H1 (cell line): Measurements from ENCODE around the gene VPS9D1. TPM values are rescaled to one million over a fixed set of nuclear protein-coding genes. Genes with fewer than 3 reads are reported as not detected.

Source experiments
- CTCF ChIA-PET: fragments of 300-600 bp; sonication (Branson Sonifier 250); formaldehyde crosslinking; loops from one replicate; lab custom pipeline; 2021; ENCODE audit not compliant: partially characterized antibody; lab: Charles Lee
- POLR2A ChIA-PET: fragments of 300-600 bp; sonication (Branson Sonifier 250); formaldehyde crosslinking; loops from one replicate; lab custom pipeline; 2021; ENCODE audit warnings: inconsistent platforms; ENCODE audit not compliant: partially characterized antibody; lab: Charles Lee
- DNase-seq, 2 experiments: peaks; one replicate each; pipeline versions ENCODE4 v3.0.0 to v3.0.0-alpha.2; 2010 to 2022; ENCODE audit warnings: low spot score in 2 of 2, low read depth in 1 of 2, mixed read lengths in 1 of 2
- FAIRE-seq: peaks from 2 replicates; lab custom pipeline; 2011; peaks lifted over from hg19 to GRCh38; lab: Jason Lieb, UNC
- H2AFZ ChIP-seq: 2 replicates; pipeline ENCODE4 v1.8.1; 2012; ENCODE audit warnings: low read length, inconsistent platforms
- H2AK5ac ChIP-seq: 2 replicates; pipeline ENCODE4 v1.6.1; 2013; ENCODE audit warnings: low read depth, low read length
- H2BK120ac ChIP-seq: replicated peaks from 2 replicates; pipeline ENCODE3; 2013; ENCODE audit warnings: low read depth, low read length, inconsistent platforms
- H2BK12ac ChIP-seq: 2 replicates; pipeline ENCODE4 v1.6.1; 2013; ENCODE audit warnings: low read depth, low read length
- H2BK15ac ChIP-seq: 2 replicates; pipeline ENCODE4 v1.6.1; 2013; ENCODE audit warnings: low read length
- H2BK20ac ChIP-seq: 2 replicates; pipeline ENCODE4 v1.6.1; 2013; ENCODE audit warnings: low read length
- H2BK5ac ChIP-seq: 2 replicates; pipeline ENCODE4 v1.6.1; 2013; ENCODE audit warnings: low read depth, low read length
- H3K14ac ChIP-seq: 2 replicates; pipeline ENCODE4 v1.6.1; 2013; ENCODE audit warnings: inconsistent platforms; ENCODE audit not compliant: insufficient read length
- H3K18ac ChIP-seq: 2 replicates; pipeline ENCODE4 v1.6.1; 2013; ENCODE audit warnings: low read length; ENCODE audit errors: extremely low read depth
- H3K23ac ChIP-seq: 2 replicates; pipeline ENCODE4 v1.6.1; 2013; ENCODE audit warnings: inconsistent platforms; ENCODE audit not compliant: insufficient read length
- H3K23me2 ChIP-seq: 2 replicates; pipeline ENCODE4 v1.6.1; 2013; ENCODE audit warnings: low read depth, low read length
- H3K27ac ChIP-seq: 2 replicates; pipeline ENCODE4 v1.6.1; 2011; ENCODE audit warnings: low read depth, low read length, inconsistent platforms
- H3K27me3 ChIP-seq, 4 experiments: replicated peaks in 1 of 4; 1 replicate in 1 of 4; 2 replicates in 3 of 4; pipeline versions ENCODE4 v1.6.1 to v1.8.1; 2011 to 2013; ENCODE audit warnings: low read length in 3 of 4, mild to moderate bottlenecking in 3 of 4, inconsistent platforms in 2 of 4, mixed read lengths in 2 of 4, moderate library complexity in 1 of 4; ENCODE audit not compliant: control insufficient read depth in 3 of 4, insufficient read depth in 3 of 4; ENCODE audit errors: extremely low read depth in 1 of 4
- H3K36me3 ChIP-seq, 4 experiments: 2 replicates each; pipeline versions ENCODE4 v1.6.1 to v1.8.1; 2011 to 2013; ENCODE audit warnings: mild to moderate bottlenecking in 4 of 4, low read length in 3 of 4, moderate library complexity in 2 of 4, control low read depth in 1 of 4, inconsistent platforms in 1 of 4; ENCODE audit not compliant: insufficient read depth in 4 of 4, control insufficient read depth in 2 of 4
- H3K4ac ChIP-seq: replicated peaks from 2 replicates; pipeline ENCODE3; 2013; ENCODE audit warnings: low read length, low read depth, mixed read lengths, inconsistent platforms; ENCODE audit not compliant: insufficient read length
- H3K4me1 ChIP-seq, 4 experiments: replicated peaks in 1 of 4; 1 replicate in 1 of 4; 2 replicates in 3 of 4; pipeline versions ENCODE4 v1.6.1 to v1.8.1; 2011 to 2013; ENCODE audit warnings: low read length in 3 of 4, inconsistent platforms in 2 of 4, mixed read lengths in 1 of 4; ENCODE audit not compliant: insufficient read depth in 4 of 4, control insufficient read depth in 3 of 4
- H3K4me2 ChIP-seq, 2 experiments: 2 replicates each; pipeline versions ENCODE4 v1.6.1 to v1.8.1; 2011 to 2013; ENCODE audit warnings: low read depth in 2 of 2, low read length in 2 of 2, control low read depth in 1 of 2, inconsistent platforms in 1 of 2, mild to moderate bottlenecking in 1 of 2; ENCODE audit not compliant: insufficient read depth in 1 of 2
- H3K4me3 ChIP-seq, 4 experiments: fragments of 200-600, 300-600 bp in 1 of 4; sonication (generic), shearing (Covaris generic), sonication (Bioruptor Twin) in 1 of 4; 2 replicates each; pipeline versions ENCODE4 v1.5.1 to v1.8.1; 2011 to 2016; ENCODE audit warnings: low read length in 4 of 4, low read depth in 3 of 4, control low read depth in 2 of 4, inconsistent platforms in 2 of 4, mild to moderate bottlenecking in 2 of 4, mixed read lengths in 1 of 4, moderate library complexity in 1 of 4; ENCODE audit not compliant: insufficient read depth in 2 of 4; ENCODE audit errors: extremely low read depth in 1 of 4
- H3K56ac ChIP-seq: replicated peaks from 2 replicates; pipeline ENCODE3; 2013; ENCODE audit warnings: low read depth, mild to moderate bottlenecking, mixed read lengths, low read length, inconsistent platforms; ENCODE audit not compliant: insufficient read length
- H3K79me1 ChIP-seq: 2 replicates; pipeline ENCODE4 v1.6.1; 2013; ENCODE audit warnings: low read depth, low read length, control low read depth
- H3K79me2 ChIP-seq, 2 experiments: 2 replicates each; pipeline versions ENCODE4 v1.6.1 to v1.8.1; 2012 to 2013; ENCODE audit warnings: low read length in 2 of 2, mild to moderate bottlenecking in 2 of 2, inconsistent platforms in 1 of 2; ENCODE audit not compliant: insufficient read depth in 2 of 2, control insufficient read depth in 1 of 2
- H3K9ac ChIP-seq, 4 experiments: replicated peaks in 1 of 4; 1 replicate in 1 of 4; 2 replicates in 3 of 4; pipeline versions ENCODE4 v1.6.1 to v1.8.1; 2011 to 2013; ENCODE audit warnings: low read depth in 3 of 4, low read length in 3 of 4, control low read depth in 2 of 4, mild to moderate bottlenecking in 2 of 4, moderate library complexity in 2 of 4, inconsistent platforms in 1 of 4; ENCODE audit errors: extremely low read depth in 1 of 4
- H3K9me3 ChIP-seq, 2 experiments: 2 replicates each; pipeline versions ENCODE4 v1.6.1 to v1.8.1; 2012 to 2013; ENCODE audit warnings: mild to moderate bottlenecking in 2 of 2, moderate library complexity in 2 of 2, control low read depth in 1 of 2, inconsistent platforms in 1 of 2, low read depth in 1 of 2, low read length in 1 of 2, mixed read lengths in 1 of 2; ENCODE audit not compliant: insufficient read depth in 2 of 2
- H4K20me1 ChIP-seq, 2 experiments: replicated peaks in 1 of 2; 2 replicates each; pipeline versions ENCODE3 to v1.8.1; 2011 to 2013; ENCODE audit warnings: inconsistent platforms in 2 of 2, low read length in 2 of 2, mild to moderate bottlenecking in 1 of 2; ENCODE audit not compliant: insufficient read depth in 2 of 2, control insufficient read depth in 1 of 2
- H4K5ac ChIP-seq: 2 replicates; pipeline ENCODE4 v1.6.1; 2013; ENCODE audit warnings: low read length, low read depth, mixed read lengths, inconsistent platforms; ENCODE audit not compliant: insufficient read length
- H4K8ac ChIP-seq: 2 replicates; pipeline ENCODE4 v1.8.0; 2013; ENCODE audit warnings: mild to moderate bottlenecking, moderate library complexity, low read length, inconsistent platforms; ENCODE audit not compliant: insufficient read depth; ENCODE audit errors: extremely low read depth
- H4K91ac ChIP-seq: replicated peaks from 2 replicates; pipeline ENCODE3; 2013; ENCODE audit warnings: low read length, mixed read lengths, inconsistent platforms; ENCODE audit not compliant: insufficient read length
- ATF2 ChIP-seq: IDR thresholded peaks from 2 replicates; pipeline ENCODE4 v1.6.1; 2012; ENCODE audit warnings: low read length, inconsistent platforms
- KDM1A ChIP-seq: fragments of 200-600, 300-600 bp; sonication (generic); IDR thresholded peaks from 2 replicates; pipeline ENCODE4 v1.7.1; 2016; ENCODE audit warnings: mild to moderate bottlenecking, low read length, borderline replicate concordance
- KDM5A ChIP-seq: fragments of 200-600 bp; IDR thresholded peaks from 2 replicates; pipeline ENCODE4 v1.7.1; 2012; ENCODE audit warnings: mild to moderate bottlenecking, low read length, inconsistent platforms, mixed read lengths
- RBBP5 ChIP-seq: IDR thresholded peaks from 2 replicates; pipeline ENCODE4 v1.7.1; 2012; ENCODE audit warnings: low read depth, mild to moderate bottlenecking, inconsistent platforms, low read length, moderate library complexity, borderline replicate concordance
- SAP30 ChIP-seq: fragments of 300-600 bp; sonication (generic); IDR thresholded peaks from 2 replicates; pipeline ENCODE4 v1.7.1; 2012; ENCODE audit warnings: low read length, moderate library complexity, mild to moderate bottlenecking, inconsistent platforms; ENCODE audit not compliant: insufficient read depth, insufficient replicate concordance
- SIRT6 ChIP-seq: IDR thresholded peaks from one replicate; pipeline ENCODE4 v1.7.1; 2012; ENCODE audit warnings: low read length, inconsistent platforms
- SIX5 ChIP-seq: IDR thresholded peaks from 2 replicates; pipeline ENCODE4 v1.6.1; 2011; ENCODE audit warnings: mild to moderate bottlenecking, low read depth, low read length
- SRF ChIP-seq: IDR thresholded peaks from 2 replicates; pipeline ENCODE4 v1.6.1; 2011; ENCODE audit warnings: mild to moderate bottlenecking, low read depth, low read length, moderate library complexity
- TCF12 ChIP-seq: IDR thresholded peaks from 2 replicates; pipeline ENCODE4 v1.6.1; 2011; ENCODE audit warnings: low read depth, mild to moderate bottlenecking, low read length
- WGBS, 2 experiments: shearing (Covaris generic) in 1 of 2; methylation state at CpG; one replicate each; pipeline versions ENCODE4 v1.1.6 to v1.1.7; 2013 to 2015; ENCODE audit warnings: low lambda C conversion rate in 2 of 2, mixed read lengths in 2 of 2, inconsistent platforms in 1 of 2, low coverage in 1 of 2, missing lambda C conversion rate in 1 of 2; ENCODE audit not compliant: insufficient replicate concordance in 2 of 2, insufficient coverage in 1 of 2, insufficient read length in 1 of 2; ENCODE audit errors: extremely low coverage in 1 of 2, missing lambda C conversion rate in 1 of 2; 5-methylcytosine and 5-hydroxymethylcytosine counted together
- polyA plus RNA-seq, 7 experiments: library from polyadenylated mRNA; depleted of rRNA in 3 of 7; stranded (reverse) in 5 of 7; unstranded in 2 of 7; fragments of >200 nt in 5 of 7; fragments of 200-250 nt in 2 of 7; gene quantifications; 1 replicate in 5 of 7; 2 replicates in 1 of 7; 4 replicates in 1 of 7; pipeline versions ENCODE4 v1.2.1 to v1.2.3, GENCODE V29; 2011 to 2013; ENCODE audit warnings: missing spikeins in 2 of 7, mixed read lengths in 2 of 7
- total RNA-seq: library from RNA; stranded (reverse); fragmentation: NEBNext Ultra II Directional; extraction: Animal tissue kit (Norgen Biotek cat#: 25700); gene quantifications from 2 replicates; pipeline ENCODE4 v1.2.1, GENCODE V29; 2021

The VPS9D1 gene
- total and polyA plus RNA-seq, 2 of the 8 experiments (the other 6 are each of a cell fraction or from before 2014, with no cell fraction given) = 2.9 to 5.4 TPM

GRCh38 chr16:89707695-89708094, 13.0 kb downstream of the VPS9D1 start:
- H3K9me3 ChIP-seq = no peaks in the 10 kb centered on the region
- peaks cover 3% of the 10 kb centered on the region; the same call in 1 of the 2 replicates for H3K23me2 ChIP-seq
- ChIA-PET POLR2A (interaction anchor here (0.6 to 16.7 kb wide), 5 partner anchors 7 to 166 kb away, joined by 3 to 193 read pairs (median 36); partner anchors contain the start of genes TCF25 and VPS9D1), CTCF (interaction anchor here (0.6 to 7.2 kb wide), 10 partner anchors 7 to 203 kb away, joined by 3 to 69 read pairs (median 4); partner anchors contain the start of gene SPATA2L)
- no peak overlapping the region for H3K4ac ChIP-seq
- no peaks in the 10 kb centered on the region for H3K79me2 ChIP-seq
- 0 out of 2 replicates have a peak overlapping the region, but pooled peaks have one; percentile 50 for H2BK12ac ChIP-seq
- no peak overlapping the region for H2BK120ac ChIP-seq
- FAIRE-seq = no peak
- 92% methylated on average over 9 of the region's 9 CpGs; no CpG with 5 or more reads in 1 of the 2 experiments for WGBS, 2 experiments
- peak overlapping the region; percentile 92; the same call in 1 of the 2 replicates for H2BK15ac ChIP-seq
- H3K9ac ChIP-seq = no peak overlapping the region
- no peak overlapping the region for H3K4me2 ChIP-seq
- H3K36me3 ChIP-seq = no peaks in the 10 kb centered on the region
- peaks cover 0 to 5% of the 10 kb centered on the region in 2 experiments for H4K20me1 ChIP-seq
- no peak overlapping the region for H3K14ac ChIP-seq
- TF ChIP-seq ATF2 (no peak), SRF (no peak), RBBP5 (no peak), KDM1A (no peak), SAP30 (no peak), KDM5A (no peak), SIRT6 (no peak), TCF12 (no peak), SIX5 (no peak)
- no peak overlapping the region for H3K4me3 ChIP-seq
- no peak overlapping the region for H4K8ac ChIP-seq
- H2BK5ac ChIP-seq = no peak overlapping the region
- no peak overlapping the region for H4K5ac ChIP-seq
- H2AFZ ChIP-seq = no peak overlapping the region
- H3K27me3 ChIP-seq = peaks cover 0 to 9% (median 2%) of the 10 kb centered on the region in 4 experiments; a peak in 3 of 7 replicates
- H3K4me1 ChIP-seq = peaks cover 0 to 18% (median 12%) of the 10 kb centered on the region in 4 experiments; a peak in 6 of 7 replicates
- H3K27ac ChIP-seq = no peak overlapping the region
- H3K56ac ChIP-seq = no peak overlapping the region
- no peak overlapping the region for H3K23ac ChIP-seq
- DNase-seq = no peak
- H3K18ac ChIP-seq = no peak overlapping the region
- no peaks in the 10 kb centered on the region for H3K79me1 ChIP-seq
- 0 out of 2 replicates have a peak overlapping the region, but pooled peaks have one; percentile 4 for H2AK5ac ChIP-seq
- no peak overlapping the region for H4K91ac ChIP-seq
- no peak overlapping the region for H2BK20ac ChIP-seq
